ENCODE data around the gene CCDC92.

CCDC92 gene

GRCh38 chr12:123976227-123976826, 3.7 kb upstream of the CCDC92 start:
- DNase-seq (ENCODE audit: low spot score) = no peak

GRCh38 chr12:123973552-123974341, 1.1 kb upstream of the CCDC92 start:
- no peak for DNase-seq (ENCODE audit: low spot score)

- peak; percentile 32 for DNase-seq (ENCODE audit: low spot score)
Observed at GRCh38 chr12:123971770-123972456, 718 bp downstream of the CCDC92 start.

GRCh38 chr12:123971449-123971769, 1.2 kb downstream of the CCDC92 start:
- DNase-seq (ENCODE audit: low spot score) = no peak

GRCh38 chr12:123967121-123967586, 5.5 kb downstream of the CCDC92 start:
- DNase-seq (ENCODE audit: low spot score) = no peak

- no peak for DNase-seq (ENCODE audit: low spot score)
Observed at GRCh38 chr12:123966596-123966995, 6.0 kb downstream of the CCDC92 start.

- DNase-seq (ENCODE audit: low spot score) = no peak
Observed at GRCh38 chr12:123965382-123965781, 7.2 kb downstream of the CCDC92 start.

GRCh38 chr12:123963821-123964220, 8.8 kb downstream of the CCDC92 start:
- DNase-seq (ENCODE audit: low spot score) = no peak

- DNase-seq (ENCODE audit: low spot score) = no peak
Observed at GRCh38 chr12:123962513-123962912, 10.1 kb downstream of the CCDC92 start.

- no peak for DNase-seq (ENCODE audit: low spot score)
Observed at GRCh38 chr12:123961585-123962345, 10.9 kb downstream of the CCDC92 start.

GRCh38 chr12:123960856-123961255, 11.8 kb downstream of the CCDC92 start:
- DNase-seq (ENCODE audit: low spot score) = no peak

- no peak for DNase-seq (ENCODE audit: low spot score)
Observed at GRCh38 chr12:123960029-123960735, 12.4 kb downstream of the CCDC92 start.

GRCh38 chr12:123958876-123959275, 13.8 kb downstream of the CCDC92 start:
- DNase-seq (ENCODE audit: low spot score) = no peak

- no peak for DNase-seq (ENCODE audit: low spot score)
Observed at GRCh38 chr12:123958462-123958861, 14.2 kb downstream of the CCDC92 start.

- DNase-seq (ENCODE audit: low spot score) = no peak
Observed at GRCh38 chr12:123957196-123957595, 15.4 kb downstream of the CCDC92 start.

- DNase-seq (ENCODE audit: low spot score) = no peak
Observed at GRCh38 chr12:123956249-123956648, 16.4 kb downstream of the CCDC92 start.

GRCh38 chr12:123954647-123955350, 17.8 kb downstream of the CCDC92 start:
- DNase-seq (ENCODE audit: low spot score) = no peak

GRCh38 chr12:123952037-123952436, 20.6 kb downstream of the CCDC92 start:
- DNase-seq (ENCODE audit: low spot score) = no peak

- DNase-seq (ENCODE audit: low spot score) = no peak
Observed at GRCh38 chr12:123951467-123951866, 21.2 kb downstream of the CCDC92 start.

- no peak for DNase-seq (ENCODE audit: low spot score)
Observed at GRCh38 chr12:123950476-123951349, 21.9 kb downstream of the CCDC92 start.
